ENCODE data around the gene PDE3A. TPM values are rescaled to one million over a fixed set of nuclear protein-coding genes. Genes with fewer than 3 reads are reported as not detected.

Gene PDE3A
- total RNA-seq, 1 experiment from 2014 or later: 0.36 TPM

- H3K4me3 ChIP-seq (ENCODE audit: low read depth, low read length): no peak overlapping the region
- H3K27ac Mint-ChIP-seq (ENCODE audit: unreplicated experiment): no peak overlapping the region
- BruUV-seq (replicated peaks): no TSS peak
- no peaks in the 10 kb centered on the region for H3K4me1 ChIP-seq
- ChIA-PET CTCF (no interaction called here), POLR2A (no interaction called here)
- H3K27me3 Mint-ChIP-seq (ENCODE audit: insufficient read depth, unreplicated experiment): no peaks in the 10 kb centered on the region
- H3K27me3 ChIP-seq (replicated peaks; ENCODE audit: control insufficient read depth, insufficient read depth, low read length): no peaks in the 10 kb centered on the region
- H3K4me3 Mint-ChIP-seq (ENCODE audit: unreplicated experiment): no peak overlapping the region
- H3K36me3 ChIP-seq (ENCODE audit: control insufficient read depth, insufficient read depth, low read length): no peaks in the 10 kb centered on the region
- DNase-seq: no peak
- H3K36me3 Mint-ChIP-seq (ENCODE audit: insufficient read depth, unreplicated experiment): no peaks in the 10 kb centered on the region
- H3K9me3 Mint-ChIP-seq (ENCODE audit: unreplicated experiment): no peaks in the 10 kb centered on the region
- no peaks in the 10 kb centered on the region for H3K4me1 Mint-ChIP-seq (ENCODE audit: low read depth, unreplicated experiment)
- intact Hi-C loops (cut with micrococcal nuclease; ENCODE audit: unreplicated experiment): loop anchor here (5.0 kb wide), 1 partner anchor 116 kb away; no protein-coding TSS in a partner anchor
- no peak for TF ChIP-seq CTCF (IDR thresholded peaks at IDR 0.05; ENCODE audit: insufficient read depth in 1 of 2, low read depth in 1 of 2, low read length in 1 of 2, severe bottlenecking in 1 of 2, unreplicated experiment in 1 of 2)
- no peaks in the 10 kb centered on the region for H3K9me3 ChIP-seq
Measured at GRCh38 chr12:20486233-20486632, 117.9 kb downstream of the PDE3A start.

GRCh38 chr12:20487519-20487918 lies 119.2 kb downstream of the PDE3A start:
- H3K27ac Mint-ChIP-seq (ENCODE audit: unreplicated experiment): no peak overlapping the region
- Histone ChIP-seq H3K4me1 (no peaks in the 10 kb centered on the region), H3K4me3 (ENCODE audit: low read depth, low read length) (no peak overlapping the region), H3K36me3 (ENCODE audit: control insufficient read depth, insufficient read depth, low read length) (no peaks in the 10 kb centered on the region), H3K27me3 (replicated peaks; ENCODE audit: control insufficient read depth, insufficient read depth, low read length) (no peaks in the 10 kb centered on the region), H3K9me3 (no peaks in the 10 kb centered on the region)
- no peaks in the 10 kb centered on the region for H3K36me3 Mint-ChIP-seq (ENCODE audit: insufficient read depth, unreplicated experiment)
- H3K4me3 Mint-ChIP-seq (ENCODE audit: unreplicated experiment): no peak overlapping the region
- intact Hi-C loops (cut with micrococcal nuclease; ENCODE audit: unreplicated experiment): loop anchor here (5.0 kb wide), 1 partner anchor 115 kb away; no protein-coding TSS in a partner anchor
- no peak for DNase-seq
- no peaks in the 10 kb centered on the region for H3K4me1 Mint-ChIP-seq (ENCODE audit: low read depth, unreplicated experiment)
- no peaks in the 10 kb centered on the region for H3K27me3 Mint-ChIP-seq (ENCODE audit: insufficient read depth, unreplicated experiment)
- no peaks in the 10 kb centered on the region for H3K9me3 Mint-ChIP-seq (ENCODE audit: unreplicated experiment)
- CTCF ChIA-PET: no interaction called here
- POLR2A ChIA-PET: no interaction called here
- no TSS peak for BruUV-seq (replicated peaks)
- no peak for TF ChIP-seq CTCF (IDR thresholded peaks at IDR 0.05; ENCODE audit: insufficient read depth in 1 of 2, low read depth in 1 of 2, low read length in 1 of 2, severe bottlenecking in 1 of 2, unreplicated experiment in 1 of 2)

DNA sequence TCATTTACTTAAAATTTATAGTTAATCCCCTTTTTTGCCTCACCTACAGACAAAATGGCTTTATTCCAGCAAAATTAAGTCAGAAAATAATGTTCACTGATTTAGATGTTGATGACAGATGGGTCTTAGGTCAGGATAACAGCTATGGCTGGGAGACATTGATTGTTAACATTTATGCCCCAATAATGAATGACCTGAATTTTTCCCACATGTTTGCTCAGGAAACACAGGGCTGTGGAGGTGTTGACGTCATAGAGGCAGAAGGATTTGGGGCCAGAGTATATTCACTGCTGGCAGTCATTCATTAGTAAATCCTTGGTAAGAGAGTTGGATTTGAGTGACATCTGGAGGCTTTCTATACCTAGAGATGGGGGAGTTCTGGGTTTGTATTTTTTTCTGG lies 121.3 kb downstream of the PDE3A start:
- Mint-ChIP-seq H3K27me3 (ENCODE audit: insufficient read depth, unreplicated experiment) (no peaks in the 10 kb centered on the region), H3K4me1 (ENCODE audit: low read depth, unreplicated experiment) (no peaks in the 10 kb centered on the region), H3K9me3 (ENCODE audit: unreplicated experiment) (no peaks in the 10 kb centered on the region), H3K36me3 (ENCODE audit: insufficient read depth, unreplicated experiment) (no peaks in the 10 kb centered on the region), H3K27ac (ENCODE audit: unreplicated experiment) (no peak overlapping the region), H3K4me3 (ENCODE audit: unreplicated experiment) (no peak overlapping the region)
- H3K4me1 ChIP-seq: no peaks in the 10 kb centered on the region
- H3K4me3 ChIP-seq (ENCODE audit: low read depth, low read length): no peak overlapping the region
- ChIA-PET CTCF (no interaction called here), POLR2A (no interaction called here)
- no peaks in the 10 kb centered on the region for H3K27me3 ChIP-seq (replicated peaks; ENCODE audit: control insufficient read depth, insufficient read depth, low read length)
- no TSS peak for BruUV-seq (replicated peaks)
- intact Hi-C loops (cut with micrococcal nuclease; ENCODE audit: unreplicated experiment): loop anchor here (5.0 kb wide), 1 partner anchor 113 kb away; no protein-coding TSS in a partner anchor
- no peak for TF ChIP-seq CTCF (IDR thresholded peaks at IDR 0.05; ENCODE audit: insufficient read depth in 1 of 2, low read depth in 1 of 2, low read length in 1 of 2, severe bottlenecking in 1 of 2, unreplicated experiment in 1 of 2)
- no peaks in the 10 kb centered on the region for H3K36me3 ChIP-seq (ENCODE audit: control insufficient read depth, insufficient read depth, low read length)
- no peaks in the 10 kb centered on the region for H3K9me3 ChIP-seq
- no peak for DNase-seq
